Spleen (tissue), 11 donors: ENCODE results near the gene PCNX1. TPM values are rescaled to one million over a fixed set of nuclear protein-coding genes. Genes with fewer than 3 reads are reported as not detected.

ENCODE experiments used
- DNase-seq: peaks from one replicate; pipeline ENCODE4 v3.0.0-alpha.2; 2020
- H3K27ac ChIP-seq, 8 donors: fragments of 200-600 bp; sonication (generic) in 7 of 8; 1 replicate in 4 of 8; 2 replicates in 4 of 8; pipeline versions ENCODE4 v1.5.0 to v1.8.0; 2016 to 2021; ENCODE audit warnings: inconsistent platforms in 4 of 8, mild to moderate bottlenecking in 4 of 8, moderate library complexity in 1 of 8
- H3K27me3 ChIP-seq, 7 donors: fragments of 200-600 bp; sonication (generic) in 6 of 7; replicated peaks in 1 of 7; 1 replicate in 4 of 7; 2 replicates in 3 of 7; pipeline versions ENCODE4 v1.5.0 to v1.8.0; 2016 to 2021; ENCODE audit warnings: inconsistent platforms in 3 of 7, mild to moderate bottlenecking in 1 of 7
- H3K36me3 ChIP-seq, 6 donors: fragments of 200-600 bp; sonication (generic) in 5 of 6; 1 replicate in 4 of 6; 2 replicates in 2 of 6; pipeline versions ENCODE4 v1.5.0 to v1.8.0; 2016 to 2021; ENCODE audit warnings: inconsistent platforms in 2 of 6
- H3K4me1 ChIP-seq, 6 donors: fragments of 200-600 bp; sonication (generic) in 5 of 6; 1 replicate in 3 of 6; 2 replicates in 3 of 6; pipeline versions ENCODE4 v1.5.0 to v1.8.0; 2016 to 2021; ENCODE audit warnings: inconsistent platforms in 3 of 6
- H3K4me3 ChIP-seq, 8 donors: fragments of 200-600 bp; sonication (generic) in 7 of 8; 1 replicate in 4 of 8; 2 replicates in 4 of 8; pipeline versions ENCODE4 v1.5.0 to v1.8.0; 2016 to 2021; ENCODE audit warnings: inconsistent platforms in 4 of 8, mild to moderate bottlenecking in 4 of 8, moderate library complexity in 2 of 8
- H3K9me3 ChIP-seq, 8 donors: fragments of 200-600 bp; sonication (generic) in 7 of 8; 1 replicate in 4 of 8; 2 replicates in 4 of 8; pipeline versions ENCODE4 v1.5.0 to v1.8.0; 2016 to 2021; ENCODE audit warnings: inconsistent platforms in 4 of 8
- POLR2A ChIP-seq, 3 donors: fragments of 450-650 bp; IDR thresholded peaks; one replicate each; pipeline ENCODE4 v1.5.1; 2017; ENCODE audit warnings: antibody characterized with exemption in 3 of 3, mild to moderate bottlenecking in 1 of 3
- POLR2AphosphoS5 ChIP-seq, 3 donors: sonication (generic); formaldehyde crosslinking; IDR thresholded peaks; one replicate each; pipeline ENCODE4 v1.5.1; 2017; ENCODE audit warnings: antibody characterized with exemption in 3 of 3
- WGBS, 5 donors: extraction: QIAGEN DNeasy Blood & Tissue Kit in 3 of 5; methylation state at CpG; one replicate each; pipeline versions ENCODE4 v1.1.5 to v1.1.7; 2013 to 2018; 5-methylcytosine and 5-hydroxymethylcytosine counted together
- intact Hi-C: fragments of 100-400 bp; cut with DNase I; formaldehyde crosslinking; loops from one replicate; pipeline ENCODE4 v1.15.0; 2023; ENCODE audit warnings: low total_unique reads
- polyA plus RNA-seq, 3 donors: library from polyadenylated mRNA; stranded (reverse); fragments of 200-250 nt; gene quantifications; one replicate each; pipeline ENCODE4 v1.2.1, GENCODE V29; 2013
- total RNA-seq, 7 donors: library from RNA; depleted of rRNA in 3 of 7; stranded (reverse); fragments of >200 nt in 3 of 7; fragmentation: NEBNext Ultra II Directional in 4 of 7; extraction: Animal tissue kit (Norgen Biotek cat#: 25700) in 4 of 7; gene quantifications; one replicate each; pipeline versions ENCODE4 v1.1.0 to v1.2.1, GENCODE V29; 2016 to 2021
- TF ChIP-seq, protein P1 (sequence below), 11 experiments: fragments of 200-600 bp in 7 of 11; fragments of 450-650 bp in 4 of 11; sonication (generic) in 4 of 11; IDR thresholded peaks in 8 of 11; conservative IDR thresholded peaks in 3 of 11; 1 replicate in 7 of 11; 2 replicates in 4 of 11; pipeline versions ENCODE4 v1.4.0 to v1.8.0; 2016 to 2021; ENCODE audit warnings: antibody characterized with exemption in 11 of 11, inconsistent platforms in 4 of 11, mild to moderate bottlenecking in 1 of 11
- donor health status: healthy with polysubstance abuse.
- donor health status: DM: no; HTN: no; CAD: no; lungs with moderate emphysema.
- donor health status: DM: no; HTN: no; CAD: no.
- donor health status: Bipolar disorder and iron deficiency.
- donor health status: healthy.
- donor health status: DM: no; HTN: no; CAD: no.
- donor health status: DM: yes; HTN: yes; CAD: no.

PCNX1 gene
- total and polyA plus RNA-seq, 10 donors: 4.0 to 149 (median 100) TPM

GRCh38 chr14:70908935-70909641, 1.8 kb downstream of the PCNX1 start:
- no peaks in the 10 kb centered on the region for H3K9me3 ChIP-seq
- intact Hi-C loops: loop anchor here (5.0 kb wide), 1 partner anchor 63 kb away; no protein-coding TSS in a partner anchor
- H3K27ac ChIP-seq: peak overlapping the region; percentile 88 to 99 (median 96)
- peak overlapping the region; percentile 78 to 97 (median 90) for H3K4me3 ChIP-seq
- no peaks in the 10 kb centered on the region for H3K36me3 ChIP-seq
- 30 to 45% (median 34%) methylated on average over 4 of the region's 4 CpGs for WGBS, 5 donors
- no peak for DNase-seq
- no peaks in the 10 kb centered on the region for H3K27me3 ChIP-seq
- no peak for TF ChIP-seq POLR2A (IDR thresholded peaks at IDR 0.05)
- TF ChIP-seq, protein P1, sequence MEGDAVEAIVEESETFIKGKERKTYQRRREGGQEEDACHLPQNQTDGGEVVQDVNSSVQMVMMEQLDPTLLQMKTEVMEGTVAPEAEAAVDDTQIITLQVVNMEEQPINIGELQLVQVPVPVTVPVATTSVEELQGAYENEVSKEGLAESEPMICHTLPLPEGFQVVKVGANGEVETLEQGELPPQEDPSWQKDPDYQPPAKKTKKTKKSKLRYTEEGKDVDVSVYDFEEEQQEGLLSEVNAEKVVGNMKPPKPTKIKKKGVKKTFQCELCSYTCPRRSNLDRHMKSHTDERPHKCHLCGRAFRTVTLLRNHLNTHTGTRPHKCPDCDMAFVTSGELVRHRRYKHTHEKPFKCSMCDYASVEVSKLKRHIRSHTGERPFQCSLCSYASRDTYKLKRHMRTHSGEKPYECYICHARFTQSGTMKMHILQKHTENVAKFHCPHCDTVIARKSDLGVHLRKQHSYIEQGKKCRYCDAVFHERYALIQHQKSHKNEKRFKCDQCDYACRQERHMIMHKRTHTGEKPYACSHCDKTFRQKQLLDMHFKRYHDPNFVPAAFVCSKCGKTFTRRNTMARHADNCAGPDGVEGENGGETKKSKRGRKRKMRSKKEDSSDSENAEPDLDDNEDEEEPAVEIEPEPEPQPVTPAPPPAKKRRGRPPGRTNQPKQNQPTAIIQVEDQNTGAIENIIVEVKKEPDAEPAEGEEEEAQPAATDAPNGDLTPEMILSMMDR (IDR thresholded peaks at IDR 0.05 in 8 of 11, conservative IDR thresholded peaks at IDR 0.05 in 3 of 11): no peak
- TF ChIP-seq POLR2AphosphoS5 (IDR thresholded peaks at IDR 0.05): no peak
- peaks cover 19 to 77% (median 57%) of the 10 kb centered on the region in 6 donors for H3K4me1 ChIP-seq

DNA sequence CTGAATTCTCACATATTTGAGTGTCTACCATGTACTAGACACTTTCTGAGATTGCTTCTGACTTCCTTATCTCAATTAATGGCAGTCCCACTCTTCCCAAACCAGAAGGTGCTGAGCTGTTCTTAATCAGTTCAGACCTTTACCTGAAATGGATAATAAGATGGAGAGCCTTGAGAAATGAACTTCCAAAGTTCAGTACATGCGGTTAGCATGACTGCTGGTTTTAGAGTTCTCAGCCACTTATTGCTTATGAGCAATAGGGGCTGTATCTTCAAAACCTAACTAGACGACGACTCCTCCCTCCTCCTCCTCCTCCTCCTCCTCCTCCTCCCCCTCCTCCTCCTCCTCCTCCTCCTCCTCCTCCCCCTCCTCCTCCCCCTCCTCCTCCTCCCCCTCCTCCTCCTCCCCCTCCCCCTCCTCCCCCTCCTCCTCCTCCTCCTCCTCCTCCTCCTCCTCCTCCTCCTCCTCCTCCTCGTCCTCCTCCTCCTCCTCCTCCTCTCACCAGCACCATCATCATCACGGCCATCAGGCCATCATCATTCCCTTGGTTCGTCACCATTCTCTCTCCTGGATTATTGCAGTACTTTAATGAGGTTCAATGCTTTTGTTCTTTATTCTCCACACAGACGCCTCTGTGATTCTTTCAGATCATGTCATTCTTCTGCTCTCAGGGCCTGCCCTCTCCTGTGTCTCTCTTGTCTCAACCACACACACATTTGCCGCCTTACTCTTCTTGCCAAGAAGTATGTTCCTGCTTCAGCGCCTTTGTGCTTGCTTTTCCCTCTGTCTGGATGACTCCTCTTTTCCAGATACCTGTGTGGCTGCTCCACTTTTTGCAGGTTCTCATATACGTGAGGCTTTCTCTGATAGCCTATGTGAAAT, 2.7 kb downstream of the PCNX1 start:
- no peaks in the 10 kb centered on the region for H3K9me3 ChIP-seq
- intact Hi-C loops: loop anchor here (5.0 kb wide), 1 partner anchor 62 kb away; no protein-coding TSS in a partner anchor
- WGBS, 5 donors: 67 to 77% (median 74%) methylated on average over 8 to 9 of the region's 10 CpGs
- peak overlapping the region in 5 of 8 donors; percentile 82 to 97 (median 96) for H3K4me3 ChIP-seq
- no peaks in the 10 kb centered on the region for H3K36me3 ChIP-seq
- peak overlapping the region in 6 of 8 donors; percentile 24 to 99 (median 96) for H3K27ac ChIP-seq
- no peak for DNase-seq
- TF ChIP-seq, protein P1 (IDR thresholded peaks at IDR 0.05 in 8 of 11, conservative IDR thresholded peaks at IDR 0.05 in 3 of 11): no peak
- TF ChIP-seq POLR2AphosphoS5 (IDR thresholded peaks at IDR 0.05): no peak
- TF ChIP-seq POLR2A (IDR thresholded peaks at IDR 0.05): no peak
- no peaks in the 10 kb centered on the region for H3K27me3 ChIP-seq
- H3K4me1 ChIP-seq: peaks cover 19 to 83% (median 56%) of the 10 kb centered on the region in 6 donors

DNA sequence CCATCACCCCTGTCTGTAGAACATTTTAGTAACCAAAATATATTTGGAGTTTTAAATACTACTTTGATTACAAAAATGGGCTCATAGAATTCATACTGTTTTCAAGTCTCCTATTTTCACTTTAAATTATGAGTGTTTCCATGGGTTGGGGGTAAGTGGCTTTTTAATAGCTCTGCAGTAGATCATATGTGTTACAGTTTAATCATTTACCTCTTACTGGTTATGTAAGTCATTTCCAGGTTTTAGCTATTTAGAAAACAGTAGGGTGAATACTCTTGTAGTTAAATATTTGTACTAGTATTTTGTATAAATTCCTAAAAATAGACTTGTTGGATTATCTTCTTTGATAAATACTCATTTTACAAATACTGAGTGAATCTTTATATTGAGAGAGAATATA, 8.2 kb downstream of the PCNX1 start:
- H3K27me3 ChIP-seq: no peaks in the 10 kb centered on the region
- DNase-seq: no peak
- H3K36me3 ChIP-seq: peaks cover 0 to 9% (median 0%) of the 10 kb centered on the region in 6 donors
- peaks cover 25 to 99% (median 67%) of the 10 kb centered on the region in 6 donors for H3K4me1 ChIP-seq
- no peak overlapping the region for H3K4me3 ChIP-seq
- H3K27ac ChIP-seq: no peak overlapping the region
- TF ChIP-seq POLR2A (IDR thresholded peaks at IDR 0.05) (no peak), POLR2AphosphoS5 (IDR thresholded peaks at IDR 0.05) (no peak)
- TF ChIP-seq, protein P1 (IDR thresholded peaks at IDR 0.05 in 8 of 11, conservative IDR thresholded peaks at IDR 0.05 in 3 of 11): no peak
- H3K9me3 ChIP-seq: no peaks in the 10 kb centered on the region
- intact Hi-C loops: no loop called here
